Hepatocyte (in vitro differentiated cells): Measurements from ENCODE around the gene TEAD3.

ENCODE experiments used
- EZH2 ChIP-seq: fragments of 200-600 bp; sonication (generic); IDR thresholded peaks from 2 replicates; pipeline ENCODE4 v1.6.1; 2016; ENCODE audit warnings: antibody characterized with exemption, mild to moderate bottlenecking, borderline replicate concordance
- EZH2phosphoT487 ChIP-seq: fragments of 200-600 bp; sonication (generic); IDR thresholded peaks from one replicate; pipeline ENCODE4 v1.6.1; 2018; ENCODE audit warnings: antibody characterized with exemption, mild to moderate bottlenecking, low read depth, moderate library complexity; ENCODE audit not compliant: unreplicated experiment, severe bottlenecking
- TF ChIP-seq, protein P1 (sequence below): fragments of 200-600 bp; sonication (generic); IDR thresholded peaks from 2 replicates; pipeline ENCODE4 v1.5.1; 2016; ENCODE audit warnings: antibody characterized with exemption, mild to moderate bottlenecking; ENCODE audit not compliant: poor library complexity

DNA sequence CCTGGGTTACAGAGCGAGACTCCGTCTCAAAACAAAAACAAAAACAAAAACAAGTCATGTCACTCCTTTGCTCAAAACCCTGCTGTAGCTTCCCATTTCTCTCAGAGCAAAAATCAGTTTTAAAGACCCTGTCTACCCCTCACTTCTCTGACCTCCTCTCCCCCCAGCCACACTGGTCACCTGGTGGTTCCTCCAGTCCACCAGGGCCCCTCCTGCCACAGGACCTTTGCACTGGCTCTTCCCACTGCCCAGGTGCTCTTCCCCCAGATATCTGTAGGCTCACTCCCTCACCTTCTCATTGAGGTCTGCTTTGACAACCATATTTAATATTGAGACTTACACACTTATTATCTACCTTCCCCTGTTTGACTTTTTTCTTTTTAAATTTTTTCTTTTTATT, 4.9 kb upstream of the TEAD3 start:
- TF ChIP-seq EZH2 (no peak), EZH2phosphoT487 (no peak)
- TF ChIP-seq, protein P1, sequence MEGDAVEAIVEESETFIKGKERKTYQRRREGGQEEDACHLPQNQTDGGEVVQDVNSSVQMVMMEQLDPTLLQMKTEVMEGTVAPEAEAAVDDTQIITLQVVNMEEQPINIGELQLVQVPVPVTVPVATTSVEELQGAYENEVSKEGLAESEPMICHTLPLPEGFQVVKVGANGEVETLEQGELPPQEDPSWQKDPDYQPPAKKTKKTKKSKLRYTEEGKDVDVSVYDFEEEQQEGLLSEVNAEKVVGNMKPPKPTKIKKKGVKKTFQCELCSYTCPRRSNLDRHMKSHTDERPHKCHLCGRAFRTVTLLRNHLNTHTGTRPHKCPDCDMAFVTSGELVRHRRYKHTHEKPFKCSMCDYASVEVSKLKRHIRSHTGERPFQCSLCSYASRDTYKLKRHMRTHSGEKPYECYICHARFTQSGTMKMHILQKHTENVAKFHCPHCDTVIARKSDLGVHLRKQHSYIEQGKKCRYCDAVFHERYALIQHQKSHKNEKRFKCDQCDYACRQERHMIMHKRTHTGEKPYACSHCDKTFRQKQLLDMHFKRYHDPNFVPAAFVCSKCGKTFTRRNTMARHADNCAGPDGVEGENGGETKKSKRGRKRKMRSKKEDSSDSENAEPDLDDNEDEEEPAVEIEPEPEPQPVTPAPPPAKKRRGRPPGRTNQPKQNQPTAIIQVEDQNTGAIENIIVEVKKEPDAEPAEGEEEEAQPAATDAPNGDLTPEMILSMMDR = no peak
